GM21825 (cell line): Measurements from ENCODE around the gene IFT80.
"Not testable (repeated sequence)": the region's sequence is repeated elsewhere in the genome, so short reads cannot be mapped to it uniquely, and the experiment has no call there.

ENCODE experiments used
- ATAC-seq: cut with Tn5 transposase; IDR thresholded peaks from one replicate; pipeline ENCODE4 v1.9.1; 2021; ENCODE audit warnings: mild to moderate bottlenecking, moderate library complexity; ENCODE audit not compliant: unreplicated experiment

The IFT80 gene

GRCh38 chr3:160280836-160281235, 118.2 kb downstream of the IFT80 start:
- ATAC-seq, result no peak

GRCh38 chr3:160279657-160280056, 119.4 kb downstream of the IFT80 start:
- ATAC-seq, result no peak

- ATAC-seq, result no peak
These were observed 120.8 kb downstream of the IFT80 start for GRCh38 chr3:160278210-160278609.

DNA sequence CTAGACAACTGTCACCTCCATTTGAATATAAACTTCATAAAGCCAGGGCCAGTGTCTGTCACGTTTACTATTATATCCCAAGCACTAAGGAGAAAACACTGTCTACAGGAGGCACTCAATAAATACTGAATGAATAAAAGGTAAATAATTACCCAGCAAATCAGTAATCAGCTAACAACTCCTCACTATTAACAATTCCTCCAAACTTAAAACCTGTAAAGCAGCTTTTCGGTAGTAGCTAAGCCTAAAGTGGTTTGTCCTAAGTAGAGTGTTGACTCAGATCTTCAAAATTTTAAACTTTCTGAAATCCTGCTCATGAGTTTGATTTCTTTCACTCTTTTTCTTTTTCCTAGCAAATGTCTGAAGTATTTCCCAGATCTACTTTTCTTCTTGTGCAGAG, 133.9 kb downstream of the IFT80 start:
- no peak for ATAC-seq

GRCh38 chr3:160260587-160261270, 138.3 kb downstream of the IFT80 start:
- ATAC-seq, result no peak

GRCh38 chr3:160259589-160259988, 139.4 kb downstream of the IFT80 start:
- ATAC-seq, result no peak

- no peak for ATAC-seq
These were observed 141.4 kb downstream of the IFT80 start for GRCh38 chr3:160257606-160258005.

GRCh38 chr3:160253298-160253697, 145.7 kb downstream of the IFT80 start:
- no peak for ATAC-seq

DNA sequence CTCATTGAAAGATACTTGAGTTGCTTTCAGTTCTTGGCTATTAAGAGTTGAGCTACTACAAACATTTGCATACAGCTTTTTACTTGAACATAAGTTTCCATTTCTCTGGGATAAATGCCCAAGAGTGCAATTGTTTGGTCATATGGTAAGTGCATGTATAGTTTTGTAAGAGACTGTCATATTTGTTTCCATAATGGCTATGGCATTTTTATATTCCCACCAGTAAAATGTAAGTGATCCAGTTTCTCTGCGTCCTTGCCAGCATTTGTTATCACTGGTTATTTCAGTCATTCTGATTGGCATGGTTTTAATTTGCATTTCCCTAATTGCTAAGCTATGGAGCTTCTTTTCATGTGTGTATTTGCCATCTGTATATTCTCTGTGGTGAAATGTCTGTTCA, 151.3 kb downstream of the IFT80 start:
- ATAC-seq, result no peak

GRCh38 chr3:160245261-160245800, 153.7 kb downstream of the IFT80 start:
- ATAC-seq, result no peak

DNA sequence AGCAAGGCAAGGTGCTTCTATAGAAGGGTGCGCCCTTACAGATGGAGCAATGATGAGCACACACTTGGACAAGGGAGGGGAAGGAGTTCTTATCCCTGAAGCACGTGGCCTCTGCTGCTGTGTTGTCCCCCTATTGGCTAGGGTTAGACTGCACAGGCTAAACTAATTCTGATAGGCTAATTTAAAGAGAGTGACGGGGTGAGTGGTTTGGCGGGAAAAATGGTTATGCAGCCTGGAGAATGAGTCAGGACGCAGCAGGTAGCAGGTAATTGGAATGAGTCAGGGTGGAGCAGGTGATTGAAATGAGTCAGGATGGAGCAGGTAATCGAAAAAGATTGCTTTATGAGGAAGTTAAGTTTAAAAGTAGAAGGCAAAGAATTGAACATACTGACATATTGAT, 158.3 kb downstream of the IFT80 start:
- ATAC-seq, result not testable (repeated sequence)

DNA sequence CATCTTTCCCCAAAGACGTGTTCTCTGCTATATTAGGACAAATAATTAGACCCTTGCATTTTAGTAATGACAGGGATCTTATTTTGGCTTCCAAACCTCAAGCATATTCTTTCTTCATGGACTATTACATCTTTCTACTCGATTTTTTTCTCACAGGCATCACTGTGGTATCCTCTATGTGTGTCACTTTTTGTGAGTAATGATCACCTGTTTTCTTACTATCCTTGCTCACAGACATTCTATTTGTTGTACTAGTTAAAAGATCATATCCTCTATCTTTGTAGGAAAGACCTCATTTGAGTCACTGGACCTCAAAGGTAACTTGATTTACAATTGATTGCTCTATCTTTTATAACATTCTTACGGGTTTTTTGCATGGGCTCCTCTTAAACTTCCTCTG, 167.0 kb downstream of the IFT80 start:
- ATAC-seq, result no peak

GRCh38 chr3:160227419-160227818, 171.6 kb downstream of the IFT80 start:
- ATAC-seq, result no peak

DNA sequence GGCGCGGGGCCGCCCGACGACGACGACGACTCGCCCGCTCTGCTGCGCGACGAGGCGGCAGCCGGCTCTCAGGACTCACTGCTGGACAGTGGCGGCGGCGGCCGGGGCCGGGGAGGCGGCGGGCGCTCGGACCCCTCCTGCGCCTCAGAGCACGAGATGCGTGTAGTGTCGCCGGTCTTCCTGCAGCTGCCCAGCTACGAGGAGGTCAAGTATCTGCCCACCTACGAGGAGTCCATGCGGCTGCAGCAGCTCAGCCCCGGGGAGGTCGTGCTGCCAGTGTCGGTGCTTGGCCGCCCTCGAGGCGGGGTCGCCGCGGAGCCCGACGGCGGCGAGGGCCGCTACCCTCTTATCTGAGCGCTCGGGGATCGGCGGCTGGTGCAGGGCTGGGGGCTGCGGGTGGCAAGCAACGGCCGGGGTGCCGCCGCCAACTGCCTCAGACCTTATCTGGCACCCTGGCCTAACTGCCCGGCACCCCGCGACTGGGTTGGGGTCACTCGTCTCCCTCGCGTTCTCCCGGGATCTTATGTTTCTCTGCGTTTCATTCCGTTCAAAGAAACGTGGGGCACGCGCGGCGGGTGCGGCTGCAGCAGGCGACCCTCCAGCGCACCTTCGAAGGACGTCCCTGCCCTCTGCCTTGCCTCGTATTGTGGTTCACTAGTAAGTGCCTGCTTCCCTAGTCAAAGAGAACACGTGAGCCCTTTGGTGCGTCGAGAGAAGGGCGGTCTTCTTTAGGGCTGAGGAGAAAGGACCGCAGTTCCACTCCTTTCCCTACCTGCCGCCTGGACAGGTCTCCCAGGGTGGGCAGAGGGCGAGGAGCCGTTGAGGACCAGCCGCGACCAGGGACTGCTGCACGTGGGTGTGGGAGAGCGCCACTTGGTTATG, 172.8 kb downstream of the IFT80 start:
- ATAC-seq, result peak; percentile 24

- ATAC-seq, result peak; percentile 77
These were observed 173.6 kb downstream of the IFT80 start, which contains the start of gene C3orf80 for GRCh38 chr3:160225176-160226025. TSS of gene C3orf80 (plus strand) at chr3:160225422. CDS start at chr3:160225636, 214 bp downstream.

- ATAC-seq, result no peak
These were observed 174.2 kb downstream of the IFT80 start for GRCh38 chr3:160224811-160225175.

GRCh38 chr3:160224256-160224655, 174.8 kb downstream of the IFT80 start:
- no peak for ATAC-seq

GRCh38 chr3:160221019-160221418, 178.0 kb downstream of the IFT80 start:
- ATAC-seq, result no peak

DNA sequence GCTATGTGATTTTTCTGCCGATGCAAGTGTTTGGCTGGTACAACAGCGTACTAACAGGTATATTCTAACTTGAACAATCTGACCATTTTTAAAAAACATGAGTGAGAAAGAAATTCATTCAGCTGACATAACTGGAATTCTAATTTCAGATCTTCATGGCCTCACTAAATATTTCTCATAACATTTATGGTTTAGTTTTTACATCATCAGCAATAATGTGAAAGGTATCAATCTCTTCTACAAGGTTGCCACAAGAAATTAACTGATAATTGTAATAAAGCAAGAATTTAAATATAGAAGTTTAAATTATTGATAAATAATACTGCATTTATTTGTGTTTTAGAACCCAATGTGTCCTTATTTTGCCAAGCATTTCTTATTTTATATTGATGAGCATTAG, 179.0 kb downstream of the IFT80 start:
- no peak for ATAC-seq

- no peak for ATAC-seq
These were observed 180.9 kb downstream of the IFT80 start for GRCh38 chr3:160218136-160218535.

DNA sequence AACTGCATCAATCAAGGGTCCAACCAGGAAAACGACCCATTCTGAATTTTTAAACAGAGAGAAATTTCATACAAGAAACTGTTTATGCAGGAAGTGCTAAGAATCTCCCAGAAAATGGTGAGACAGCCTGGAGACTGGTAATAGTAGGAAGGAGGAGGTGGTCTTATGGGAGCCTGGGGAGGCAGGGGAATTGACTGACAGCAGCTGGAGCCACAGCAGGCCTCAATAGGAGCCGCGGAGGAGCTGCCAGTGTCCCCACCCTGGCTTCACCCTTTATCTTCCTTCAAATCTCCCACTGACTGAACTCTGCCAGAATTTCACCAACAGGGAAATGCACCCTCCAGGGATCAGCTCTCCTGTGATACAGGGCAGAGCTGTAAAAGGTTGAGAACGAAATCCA, 181.3 kb downstream of the IFT80 start:
- ATAC-seq, result no peak
